GM18951 (cell line): ENCODE results near the gene IQCH.

Source experiments
- POLR2A ChIP-seq: IDR thresholded peaks from 4 replicates; pipeline ENCODE4 v1.6.1; 2011; ENCODE audit warnings: mild to moderate bottlenecking; ENCODE audit not compliant: insufficient read length, insufficient read depth; ENCODE audit errors: extremely low read depth
- in situ Hi-C: fragments of 300-500 bp; cut with MboI; formaldehyde crosslinking; loops from one replicate; pipeline ENCODE4 v1.12.0; 2022; ENCODE audit warnings: low sequenced_read_pairs, mixed read lengths, inconsistent platforms; ENCODE audit not compliant: unreplicated experiment

The IQCH gene

DNA sequence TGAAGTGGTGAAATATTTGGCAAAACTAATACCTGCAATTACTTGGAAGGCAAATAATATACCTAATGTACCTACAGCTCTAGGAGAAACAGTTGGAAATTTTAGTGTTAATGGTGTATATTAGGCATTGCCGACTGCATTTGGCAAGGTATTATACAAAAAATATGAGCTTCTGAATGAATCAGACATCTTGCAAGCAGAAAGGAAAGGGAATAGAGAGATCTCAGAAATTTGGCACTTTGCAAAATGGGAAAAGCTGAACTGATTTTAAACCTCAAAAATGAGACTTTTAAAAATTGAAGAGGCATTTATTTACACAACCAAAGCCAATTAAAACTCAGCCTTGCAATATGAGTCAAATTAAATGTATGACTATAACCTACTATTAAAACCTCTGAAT is 226.2 kb downstream of the IQCH start:
- in situ Hi-C loops, result no loop called here
- TF ChIP-seq POLR2A, result no peak

DNA sequence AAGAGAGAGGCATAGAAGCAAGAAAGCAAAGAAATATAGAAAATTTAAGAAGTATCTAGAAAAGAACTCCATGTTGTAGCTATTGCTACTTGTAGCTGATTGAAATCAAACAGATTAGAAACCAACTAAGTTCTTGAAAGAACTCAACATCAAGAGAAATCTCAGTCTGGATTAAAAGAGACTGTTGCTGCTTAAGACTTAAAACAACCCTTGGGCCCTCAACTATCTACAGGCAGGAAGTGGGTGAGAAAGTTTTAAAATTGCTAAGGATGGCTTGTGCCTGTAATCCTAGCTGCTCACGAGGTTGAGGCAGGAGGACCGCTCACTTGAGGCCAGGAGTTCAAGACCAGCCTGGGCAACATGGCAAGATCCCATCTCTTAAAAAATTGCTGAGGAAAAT is 227.1 kb downstream of the IQCH start:
- in situ Hi-C loops, result no loop called here
- TF ChIP-seq POLR2A, result no peak

DNA sequence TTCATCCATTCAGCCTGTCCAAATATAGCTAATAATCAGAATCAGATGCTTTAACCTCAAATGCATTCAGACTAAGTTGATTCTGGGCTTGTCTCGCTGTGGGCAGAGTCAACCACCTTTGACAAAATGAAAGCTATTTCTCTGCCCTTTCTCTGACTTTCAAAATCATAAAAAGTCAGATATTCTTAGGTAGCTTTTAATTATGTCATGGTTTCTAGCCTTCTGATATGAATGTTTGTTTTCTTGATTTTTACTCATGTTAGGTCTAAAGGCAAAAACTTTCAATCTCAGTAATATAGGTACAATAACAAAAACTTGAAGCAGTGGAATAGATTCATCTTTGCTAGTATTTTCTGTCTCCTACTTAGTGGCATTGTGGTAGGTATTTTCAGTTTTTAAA is 241.0 kb downstream of the IQCH start:
- in situ Hi-C loops, result no loop called here
- TF ChIP-seq POLR2A, result no peak

DNA sequence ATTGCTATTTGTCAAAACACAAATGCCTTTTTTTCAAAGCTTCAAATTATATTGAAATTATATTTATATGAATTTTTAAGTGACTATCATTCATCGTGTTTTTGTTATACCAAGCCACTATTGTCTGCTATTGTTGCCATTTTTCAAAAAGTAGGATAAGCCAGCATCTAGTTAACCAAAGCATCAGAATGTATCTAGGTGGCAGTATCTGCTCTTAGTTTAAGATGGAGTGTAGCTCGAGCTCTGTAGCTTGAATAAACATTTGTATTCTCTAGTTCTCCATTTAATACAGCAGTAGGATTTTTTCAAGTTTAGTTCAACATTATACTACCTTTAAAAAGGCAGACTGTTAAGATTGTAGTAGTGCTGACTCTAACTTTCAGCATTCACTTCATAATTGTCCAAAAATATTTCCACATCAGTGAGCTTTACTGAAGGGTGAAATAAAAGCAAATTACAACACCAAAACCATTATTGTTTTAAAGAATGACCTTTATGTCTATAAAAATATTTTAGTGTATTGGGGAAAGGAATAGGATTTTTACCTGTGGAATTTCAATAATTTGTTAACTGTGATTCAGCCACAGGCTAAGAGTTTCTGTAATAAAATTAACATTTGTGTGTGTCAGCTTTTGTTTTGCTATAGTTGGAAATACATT is 246.7 kb downstream of the IQCH start:
- TF ChIP-seq POLR2A, result no peak
- in situ Hi-C loops, result no loop called here

DNA sequence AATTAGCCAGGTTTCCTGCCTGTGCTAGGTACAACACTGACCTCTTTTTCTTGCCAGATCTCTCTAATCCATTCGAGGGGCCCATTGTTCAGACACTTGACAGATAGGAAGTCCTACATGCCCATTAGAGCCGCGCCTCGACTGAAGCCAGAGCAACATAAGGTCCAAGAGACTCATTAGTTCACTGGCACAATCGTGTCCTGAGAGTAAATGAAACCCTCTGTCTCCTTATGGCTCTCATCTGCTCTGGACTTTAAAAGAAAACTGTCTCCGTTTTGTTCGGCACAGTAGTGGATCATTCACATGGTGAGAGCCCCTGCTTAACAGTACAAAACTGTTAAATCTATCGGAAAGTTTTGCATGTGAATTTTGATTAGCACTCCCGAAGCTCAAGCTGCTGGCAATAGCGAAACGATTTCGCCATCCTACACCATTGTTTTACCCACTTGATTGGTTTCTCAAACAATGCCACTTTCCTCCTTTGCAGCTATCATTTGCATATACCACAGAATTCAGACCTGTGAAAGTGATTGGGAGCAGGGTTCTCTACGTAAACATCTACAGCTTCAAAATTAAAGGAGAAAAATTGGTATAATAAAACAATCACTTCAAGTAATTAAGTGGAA is 247.4 kb downstream of the IQCH start:
- no peak for TF ChIP-seq POLR2A
- in situ Hi-C loops, result no loop called here

DNA sequence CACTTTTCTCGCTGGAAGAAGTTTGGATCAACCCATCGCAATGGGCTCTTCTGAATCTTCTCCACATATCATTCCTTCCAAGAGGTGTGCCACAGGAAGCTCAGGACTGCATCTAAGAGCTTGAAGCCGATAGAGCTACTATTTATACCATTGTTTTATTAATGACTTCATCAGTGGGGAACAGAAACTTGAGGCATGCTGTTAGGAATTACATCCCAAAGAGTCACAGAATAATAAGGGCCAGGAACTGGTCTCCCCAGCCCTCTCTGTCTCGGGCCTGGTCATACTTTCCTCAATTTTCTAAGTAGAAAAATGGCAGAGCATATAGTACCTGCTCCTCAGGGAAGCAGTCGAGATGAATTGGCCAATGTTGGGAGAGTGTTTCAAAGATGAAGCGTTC is 249.5 kb downstream of the IQCH start:
- TF ChIP-seq POLR2A, result no peak
- in situ Hi-C loops, result no loop called here

DNA sequence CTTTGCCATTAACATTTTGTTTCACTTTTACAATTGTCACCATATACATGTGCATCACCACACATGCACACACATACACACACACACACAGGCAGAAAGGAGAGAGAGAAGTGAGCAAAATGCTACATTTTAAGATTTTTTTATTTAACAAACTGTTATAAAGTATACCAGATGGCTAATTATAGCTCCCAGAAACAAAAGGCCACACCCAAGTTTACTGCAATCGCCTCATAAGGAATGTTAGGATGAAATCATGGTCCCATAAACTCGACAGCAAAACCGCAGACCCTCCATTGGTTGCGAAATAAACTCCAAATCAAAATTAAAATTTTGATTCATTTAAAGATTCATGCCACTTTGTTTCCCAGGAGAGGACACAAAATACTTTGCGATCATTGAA is 250.2 kb downstream of the IQCH start:
- in situ Hi-C loops, result no loop called here
- TF ChIP-seq POLR2A, result no peak

DNA sequence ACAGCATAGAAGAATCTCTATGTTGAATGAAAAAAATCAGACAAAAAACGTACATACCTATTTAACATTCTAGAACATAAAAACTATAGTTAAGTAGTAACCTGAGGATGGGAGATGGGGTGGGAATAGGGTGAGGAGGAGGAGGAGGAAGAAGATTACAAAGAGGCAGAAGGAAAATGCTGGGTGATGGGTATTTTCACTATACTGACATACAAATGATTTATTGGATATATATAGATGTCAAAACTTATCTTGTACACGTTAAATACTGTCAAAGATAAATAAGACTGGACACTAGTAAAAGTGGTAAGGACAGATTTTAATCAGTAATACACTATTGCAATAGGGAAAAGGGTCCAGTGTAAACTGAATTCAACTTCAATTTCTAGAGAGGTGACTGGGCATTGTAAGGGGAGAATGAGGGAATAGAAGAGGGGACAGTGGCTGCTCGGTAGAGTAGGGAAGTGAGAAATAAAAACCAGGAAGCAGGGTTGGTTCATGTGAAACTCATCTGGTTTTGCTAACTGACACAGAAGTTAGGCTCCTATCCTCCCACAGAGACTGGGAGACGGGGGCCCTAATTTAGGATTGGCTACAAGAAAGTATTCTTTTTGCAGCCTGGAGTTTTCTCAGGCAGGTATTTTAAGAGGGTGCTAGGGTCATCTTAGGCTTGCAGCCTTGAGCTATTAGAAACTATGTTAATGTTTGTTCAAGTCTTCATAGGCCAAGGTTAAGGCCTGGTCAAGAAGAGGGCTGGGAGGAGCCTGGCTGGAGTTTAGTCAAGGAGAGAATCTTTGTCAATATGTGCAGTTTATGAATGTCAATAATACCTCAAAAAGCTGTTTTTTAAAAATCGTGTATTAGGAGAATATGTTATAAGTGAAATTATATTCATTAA is 251.3 kb downstream of the IQCH start:
- in situ Hi-C loops, result no loop called here
- no peak for TF ChIP-seq POLR2A

DNA sequence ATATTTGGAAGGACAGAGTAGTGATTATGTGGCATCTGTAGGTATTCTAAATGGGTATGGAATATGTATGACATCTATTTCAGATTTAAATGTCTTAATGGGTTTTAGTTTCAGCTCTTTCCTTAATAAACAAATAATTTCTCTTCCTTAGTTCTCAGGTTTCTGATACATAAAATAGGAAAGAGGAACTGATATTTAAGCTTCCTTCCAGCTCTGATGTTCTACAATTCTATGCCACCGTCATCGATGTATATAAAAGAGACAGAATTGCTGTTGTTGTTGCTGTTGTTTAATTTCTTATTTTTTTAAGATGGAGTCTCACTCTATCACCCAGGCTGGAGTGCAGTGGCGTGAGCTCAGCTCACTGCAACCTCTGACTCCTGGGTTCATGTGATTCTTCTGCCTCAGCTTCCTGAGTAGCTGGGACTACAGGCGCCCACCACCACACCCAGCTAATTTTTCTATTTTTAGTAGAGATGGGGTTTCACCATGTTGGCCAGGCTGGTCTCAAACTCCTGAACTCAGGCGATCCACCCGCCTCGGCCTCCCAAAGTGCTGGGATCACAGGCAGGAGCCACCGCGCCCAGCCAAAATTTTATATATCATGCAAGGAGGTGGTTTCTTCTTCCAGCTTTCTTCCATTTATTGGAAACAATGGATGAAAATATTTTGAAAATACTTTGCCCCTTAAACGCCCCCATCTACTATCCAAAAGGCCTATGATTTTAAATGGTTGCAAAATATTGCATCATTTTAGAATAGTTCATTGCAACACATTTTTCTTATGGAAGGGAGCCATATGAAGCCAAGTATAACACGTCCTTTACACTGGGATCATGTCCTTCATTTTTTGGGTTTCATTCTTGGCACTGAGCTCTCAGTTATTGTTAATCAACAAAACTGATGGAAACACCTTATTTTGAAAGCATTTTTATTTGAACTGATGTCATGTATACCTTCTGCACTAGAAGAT is 252.5 kb downstream of the IQCH start:
- in situ Hi-C loops, result no loop called here

DNA sequence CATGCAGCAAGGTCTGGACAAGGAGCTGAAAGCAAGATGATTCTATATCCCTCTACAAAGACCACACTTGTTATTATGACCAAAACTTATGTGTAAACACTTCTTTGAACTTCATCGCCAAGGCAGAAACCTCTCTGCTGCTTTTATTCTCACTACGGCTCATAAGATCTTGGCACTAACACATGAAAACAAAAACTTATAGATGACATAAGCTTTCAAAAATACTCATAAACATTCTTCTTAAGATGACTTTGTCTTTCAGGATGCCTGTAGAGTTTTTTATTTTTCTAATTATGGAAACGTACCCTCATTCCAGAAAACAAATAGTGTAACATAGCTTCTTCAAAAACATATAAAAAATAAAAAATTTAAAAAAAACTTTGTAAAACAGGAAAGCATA is 253.8 kb downstream of the IQCH start:
- in situ Hi-C loops, result no loop called here
- no peak for TF ChIP-seq POLR2A

More for the DNA sequence above, 252.5 kb downstream of the IQCH start:
- no peak for TF ChIP-seq POLR2A

DNA sequence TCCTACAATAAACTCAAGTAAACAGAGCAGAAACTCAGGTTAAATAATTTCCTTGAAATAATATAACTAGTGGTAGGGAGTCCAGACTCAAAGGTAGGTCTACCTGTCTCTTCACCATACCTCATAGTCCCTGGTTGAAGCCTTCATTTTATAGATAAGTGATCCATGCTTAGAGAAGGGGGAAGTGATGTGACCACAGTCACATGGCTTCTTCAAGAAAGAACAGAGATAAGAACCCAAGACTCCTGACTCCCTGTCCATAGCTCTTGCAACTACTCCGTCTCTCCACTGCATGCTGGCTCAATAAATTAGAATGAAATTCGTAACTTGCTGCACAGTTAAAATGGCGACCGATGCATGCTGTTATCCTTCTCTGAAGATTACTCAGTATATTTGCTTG is 255.3 kb downstream of the IQCH start:
- no peak for TF ChIP-seq POLR2A
- in situ Hi-C loops, result no loop called here

DNA sequence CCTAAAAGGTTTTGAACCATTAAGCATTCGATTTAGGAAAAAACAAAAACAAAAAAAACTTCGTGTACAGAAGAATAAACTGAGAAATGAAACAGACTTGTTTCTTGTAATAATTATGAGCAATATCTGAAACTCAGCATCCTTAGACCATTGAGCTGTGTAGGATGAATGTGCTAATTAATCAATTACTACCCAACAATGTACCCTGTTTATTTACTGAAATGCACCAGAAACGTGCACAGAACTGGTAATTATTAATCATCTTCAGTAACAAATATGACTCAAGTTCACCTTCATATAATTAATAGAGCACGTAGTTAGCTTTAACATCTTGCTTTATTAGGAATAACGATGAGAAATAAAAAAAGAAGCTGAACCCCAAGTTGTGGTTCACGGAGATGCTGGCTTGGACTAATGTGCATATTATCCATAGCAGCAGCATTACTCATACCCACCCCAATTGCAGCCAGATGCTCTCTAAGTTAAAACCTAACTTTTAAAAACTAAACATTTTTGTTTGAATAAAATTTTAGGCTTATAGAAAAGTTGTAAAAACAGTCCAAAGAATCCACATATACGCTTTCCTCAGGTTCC is 256.1 kb downstream of the IQCH start:
- TF ChIP-seq POLR2A, result no peak
- in situ Hi-C loops, result no loop called here
